B cell (primary cell): Measurements from ENCODE around the gene PTPN5. TPM values are rescaled to one million over a fixed set of nuclear protein-coding genes. Genes with fewer than 3 reads are reported as not detected.

Experiments used
- ATAC-seq: fragments of 200-7000 bp; cut with Tn5 transposase; one replicate; pipeline ENCODE4 v1.10.0; 2021; ENCODE audit warnings: low read depth, mild to moderate bottlenecking, moderate number of reproducible peaks, moderate library complexity
- CTCF ChIA-PET: fragments of 350-600 bp; sonication (Branson Sonifier 250); formaldehyde crosslinking; loops from one replicate; lab custom pipeline; 2021; ENCODE audit warnings: antibody characterized with exemption, inconsistent platforms; lab: Charles Lee
- POLR2A ChIA-PET: fragments of 350-600 bp; sonication (Branson Sonifier 250); formaldehyde crosslinking; loops from one replicate; lab custom pipeline; 2021; ENCODE audit warnings: antibody characterized with exemption; lab: Charles Lee
- DNase-seq: peaks from one replicate; pipeline ENCODE4 v3.0.0; 2013
- H2AFZ ChIP-seq: 2 replicates; pipeline ENCODE4 v1.6.1; 2012; ENCODE audit warnings: mild to moderate bottlenecking, low read depth, low read length; ENCODE audit not compliant: insufficient read depth, poor library complexity, severe bottlenecking
- H3K27ac ChIP-seq, 2 donors: 1 replicate in 1 of 2; 2 replicates in 1 of 2; pipeline ENCODE4 v1.5.1; 2012 to 2013; ENCODE audit warnings: low read length in 2 of 2, mild to moderate bottlenecking in 2 of 2, moderate library complexity in 1 of 2
- H3K27me3 ChIP-seq, 4 experiments: fragments of 200-600 bp in 1 of 4; sonication (generic) in 1 of 4; replicated peaks in 1 of 4; 1 replicate in 2 of 4; 2 replicates in 2 of 4; pipeline versions ENCODE4 v1.6.1 to v1.7.0; 2013 to 2016; ENCODE audit warnings: low read length in 3 of 4, mild to moderate bottlenecking in 2 of 4, mixed read lengths in 1 of 4, moderate library complexity in 1 of 4; ENCODE audit not compliant: insufficient read depth in 4 of 4, control insufficient read depth in 3 of 4; ENCODE audit errors: control extremely low read depth in 1 of 4
- H3K36me3 ChIP-seq, 2 experiments: replicated peaks in 1 of 2; 1 replicate in 1 of 2; 2 replicates in 1 of 2; pipeline versions ENCODE4 v1.6.1 to v1.7.1; 2013; ENCODE audit warnings: low read length in 1 of 2; ENCODE audit not compliant: insufficient read depth in 2 of 2, control insufficient read depth in 1 of 2; ENCODE audit errors: control extremely low read depth in 1 of 2, extremely low read depth in 1 of 2
- H3K4me1 ChIP-seq, 2 donors: fragments of 200-600 bp in 1 of 2; sonication (generic) in 1 of 2; 1 replicate in 1 of 2; 2 replicates in 1 of 2; pipeline versions ENCODE4 v1.5.1 to v1.6.1; 2013 to 2017; ENCODE audit warnings: low read length in 2 of 2; ENCODE audit not compliant: control insufficient read depth in 2 of 2, insufficient read depth in 2 of 2
- H3K4me2 ChIP-seq: replicated peaks from 2 replicates; pipeline ENCODE3; 2012; ENCODE audit warnings: mild to moderate bottlenecking, low read depth, low read length; ENCODE audit not compliant: poor library complexity, severe bottlenecking
- H3K4me3 ChIP-seq, 5 experiments: fragments of 200-600 bp in 1 of 5; sonication (generic) in 1 of 5; 1 replicate in 3 of 5; 2 replicates in 2 of 5; pipeline versions ENCODE4 v1.5.1 to v1.7.0; 2011 to 2016; ENCODE audit warnings: low read length in 4 of 5, mild to moderate bottlenecking in 4 of 5, low read depth in 2 of 5, control low read depth in 1 of 5, moderate library complexity in 1 of 5; ENCODE audit not compliant: insufficient read depth in 1 of 5; ENCODE audit errors: control extremely low read depth in 1 of 5, extremely low read depth in 1 of 5
- H3K79me2 ChIP-seq: fragments of 200-600 bp; sonication (generic); one replicate; pipeline ENCODE4 v1.6.0; 2016; ENCODE audit warnings: low read length; ENCODE audit not compliant: control insufficient read depth, insufficient read depth
- H3K9ac ChIP-seq: fragments of 200-600 bp; sonication (generic); 2 replicates; pipeline ENCODE4 v1.6.1; 2017; ENCODE audit warnings: mild to moderate bottlenecking, low read length, moderate library complexity
- H3K9me3 ChIP-seq, 3 donors: one replicate each; pipeline versions ENCODE4 v1.6.1 to v1.7.1; 2013; ENCODE audit warnings: low read length in 2 of 3; ENCODE audit not compliant: control insufficient read depth in 2 of 3, insufficient read depth in 1 of 3; ENCODE audit errors: control extremely low read depth in 1 of 3
- H4K20me1 ChIP-seq: 2 replicates; pipeline ENCODE4 v1.6.0; 2012; ENCODE audit warnings: mild to moderate bottlenecking, low read length; ENCODE audit not compliant: insufficient read depth, control insufficient read depth, poor library complexity, severe bottlenecking
- H3K27ac Mint-ChIP-seq: one replicate; pipeline ENCODE4 v1.8.0; 2021; ENCODE audit warnings: mixed read lengths
- H3K27me3 Mint-ChIP-seq: one replicate; pipeline ENCODE4 v1.8.0; 2021; ENCODE audit warnings: mixed read lengths
- H3K4me1 Mint-ChIP-seq: one replicate; pipeline ENCODE4 v1.8.0; 2021; ENCODE audit warnings: mixed read lengths
- H3K4me3 Mint-ChIP-seq: one replicate; pipeline ENCODE4 v1.8.0; 2021; ENCODE audit warnings: mixed read lengths
- H3K9me3 Mint-ChIP-seq: one replicate; pipeline ENCODE4 v1.8.0; 2022; ENCODE audit warnings: mixed read lengths; ENCODE audit not compliant: insufficient read depth
- EZH2 ChIP-seq: IDR thresholded peaks from 2 replicates; pipeline ENCODE4 v1.6.1; 2012; ENCODE audit warnings: borderline replicate concordance, low read depth, mild to moderate bottlenecking, moderate library complexity, low read length; ENCODE audit not compliant: insufficient read depth, poor library complexity, severe bottlenecking
- WGBS: methylation state at CpG from one replicate; pipeline ENCODE4 v1.1.5; 2013; ENCODE audit warnings: missing lambda C conversion rate; ENCODE audit not compliant: insufficient coverage; 5-methylcytosine and 5-hydroxymethylcytosine counted together
- intact Hi-C: fragments of 100-400 bp; cut with micrococcal nuclease; formaldehyde crosslinking; loops from one replicate; pipeline ENCODE4 v1.10.0; 2022
- polyA plus RNA-seq: library from polyadenylated mRNA; depleted of rRNA; stranded (reverse); fragments of >200 nt; gene quantifications from 2 replicates; pipeline ENCODE4 v1.2.3, GENCODE V29; 2012
- total RNA-seq, 2 donors: library from RNA; stranded (reverse); fragments of 120-200 nt in 1 of 2; gene quantifications; 1 replicate in 1 of 2; 2 replicates in 1 of 2; pipeline versions ENCODE4 v1.2.3 to v1.2.4, GENCODE V29; 2013 to 2022
- TF ChIP-seq, protein P1 (sequence below): fragments of 200-600 bp; IDR thresholded peaks from one replicate; pipeline ENCODE4 v1.8.0; 2022; ENCODE audit warnings: antibody characterized with exemption, mild to moderate bottlenecking

Gene PTPN5
- total and polyA plus RNA-seq, 2 donors (not counting 1 experiment from before 2014, with no cell fraction given), result not detected

DNA sequence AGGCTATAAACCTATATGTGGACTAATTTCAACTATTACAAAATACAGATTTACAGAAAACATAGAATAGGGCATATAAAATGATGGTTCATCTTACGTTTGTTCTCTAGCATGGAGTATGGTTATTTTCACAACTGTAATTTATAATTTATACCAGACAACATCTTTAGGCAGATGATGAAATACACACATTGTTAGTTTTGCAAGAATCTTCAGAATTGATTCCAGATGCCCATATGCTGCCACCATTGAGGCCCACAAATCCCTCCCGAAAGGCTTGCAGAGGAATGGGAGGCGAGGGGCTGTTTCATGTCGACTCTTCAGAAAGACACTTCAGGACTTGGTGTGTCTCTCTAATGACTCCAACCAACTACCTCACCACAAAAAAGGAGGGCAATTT, 6.2 kb downstream of the PTPN5 start:
- Mint-ChIP-seq H3K27me3 (peaks cover 36% of the 10 kb centered on the region), H3K9me3 (no peaks in the 10 kb centered on the region), H3K4me1 (no peaks in the 10 kb centered on the region), H3K4me3 (no peak overlapping the region), H3K27ac (no peak overlapping the region)
- CTCF ChIA-PET, result no interaction called here
- 100% methylated on average over 2 of the region's 4 CpGs for WGBS
- H3K27ac ChIP-seq, result no peak overlapping the region
- H3K36me3 ChIP-seq, result no peaks in the 10 kb centered on the region
- H3K27me3 ChIP-seq, result peaks cover 0 to 7% (median 2%) of the 10 kb centered on the region in 4 experiments
- H3K4me3 ChIP-seq, result no peak overlapping the region
- no peak overlapping the region for H2AFZ ChIP-seq
- no peak for DNase-seq
- H3K79me2 ChIP-seq, result no peaks in the 10 kb centered on the region
- H4K20me1 ChIP-seq, result no peaks in the 10 kb centered on the region
- no peak for TF ChIP-seq EZH2
- TF ChIP-seq, protein P1, sequence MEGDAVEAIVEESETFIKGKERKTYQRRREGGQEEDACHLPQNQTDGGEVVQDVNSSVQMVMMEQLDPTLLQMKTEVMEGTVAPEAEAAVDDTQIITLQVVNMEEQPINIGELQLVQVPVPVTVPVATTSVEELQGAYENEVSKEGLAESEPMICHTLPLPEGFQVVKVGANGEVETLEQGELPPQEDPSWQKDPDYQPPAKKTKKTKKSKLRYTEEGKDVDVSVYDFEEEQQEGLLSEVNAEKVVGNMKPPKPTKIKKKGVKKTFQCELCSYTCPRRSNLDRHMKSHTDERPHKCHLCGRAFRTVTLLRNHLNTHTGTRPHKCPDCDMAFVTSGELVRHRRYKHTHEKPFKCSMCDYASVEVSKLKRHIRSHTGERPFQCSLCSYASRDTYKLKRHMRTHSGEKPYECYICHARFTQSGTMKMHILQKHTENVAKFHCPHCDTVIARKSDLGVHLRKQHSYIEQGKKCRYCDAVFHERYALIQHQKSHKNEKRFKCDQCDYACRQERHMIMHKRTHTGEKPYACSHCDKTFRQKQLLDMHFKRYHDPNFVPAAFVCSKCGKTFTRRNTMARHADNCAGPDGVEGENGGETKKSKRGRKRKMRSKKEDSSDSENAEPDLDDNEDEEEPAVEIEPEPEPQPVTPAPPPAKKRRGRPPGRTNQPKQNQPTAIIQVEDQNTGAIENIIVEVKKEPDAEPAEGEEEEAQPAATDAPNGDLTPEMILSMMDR, result no peak
- no peaks in the 10 kb centered on the region for H3K9me3 ChIP-seq
- ATAC-seq, result no peak
- H3K4me1 ChIP-seq, result no peaks in the 10 kb centered on the region
- no peak overlapping the region for H3K9ac ChIP-seq
- POLR2A ChIA-PET, result no interaction called here
- intact Hi-C loops, result no loop called here
- no peak overlapping the region for H3K4me2 ChIP-seq

DNA sequence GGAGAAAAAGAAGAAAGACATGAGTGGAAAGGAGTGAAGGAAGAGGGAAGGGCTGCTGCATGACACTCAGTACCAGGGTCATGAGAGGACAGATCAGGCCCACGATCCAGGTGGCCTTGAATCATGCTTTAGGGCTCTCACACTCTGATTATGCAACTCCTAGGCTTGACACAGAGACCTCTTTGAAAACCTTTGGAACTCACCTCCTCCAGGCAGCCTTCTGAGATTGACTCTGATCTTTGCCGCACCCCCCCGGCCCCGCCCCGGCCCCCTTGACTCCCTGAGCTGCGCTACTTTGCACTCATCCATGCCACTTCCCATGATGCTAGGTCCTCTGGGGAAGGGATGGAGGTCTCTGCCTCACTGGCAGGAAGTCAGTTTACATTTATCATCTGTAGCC, 10.7 kb downstream of the PTPN5 start:
- CTCF ChIA-PET, result interaction anchor here (2.3 kb wide), 1 partner anchor 16 kb away, joined by 5 read pairs; no protein-coding TSS in a partner anchor

More for the DNA sequence above, 10.7 kb downstream of the PTPN5 start:
- H3K4me1 Mint-ChIP-seq, result no peaks in the 10 kb centered on the region
- H3K9me3 Mint-ChIP-seq, result no peaks in the 10 kb centered on the region
- ATAC-seq (no peak), DNase-seq (no peak)
- no peaks in the 10 kb centered on the region for H3K4me1 ChIP-seq
- H3K4me3 ChIP-seq, result no peak overlapping the region
- intact Hi-C loops, result no loop called here
- H2AFZ ChIP-seq, result no peak overlapping the region
- H3K27ac Mint-ChIP-seq, result no peak overlapping the region
- H3K27ac ChIP-seq, result no peak overlapping the region
- H3K4me2 ChIP-seq, result no peak overlapping the region
- 76% methylated on average over 6 of the region's 6 CpGs for WGBS
- TF ChIP-seq, protein P1, result no peak
- no peak for TF ChIP-seq EZH2
- POLR2A ChIA-PET, result no interaction called here
- no peak overlapping the region for H3K4me3 Mint-ChIP-seq
- no peaks in the 10 kb centered on the region for H3K27me3 ChIP-seq
- no peak overlapping the region for H3K9ac ChIP-seq
- no peaks in the 10 kb centered on the region for H3K79me2 ChIP-seq
- H3K9me3 ChIP-seq, result no peaks in the 10 kb centered on the region
- no peaks in the 10 kb centered on the region for H4K20me1 ChIP-seq
- H3K27me3 Mint-ChIP-seq, result peaks cover 12% of the 10 kb centered on the region
- no peaks in the 10 kb centered on the region for H3K36me3 ChIP-seq
